Measurements from ENCODE around the gene KANSL1L.

The KANSL1L gene

DNA sequence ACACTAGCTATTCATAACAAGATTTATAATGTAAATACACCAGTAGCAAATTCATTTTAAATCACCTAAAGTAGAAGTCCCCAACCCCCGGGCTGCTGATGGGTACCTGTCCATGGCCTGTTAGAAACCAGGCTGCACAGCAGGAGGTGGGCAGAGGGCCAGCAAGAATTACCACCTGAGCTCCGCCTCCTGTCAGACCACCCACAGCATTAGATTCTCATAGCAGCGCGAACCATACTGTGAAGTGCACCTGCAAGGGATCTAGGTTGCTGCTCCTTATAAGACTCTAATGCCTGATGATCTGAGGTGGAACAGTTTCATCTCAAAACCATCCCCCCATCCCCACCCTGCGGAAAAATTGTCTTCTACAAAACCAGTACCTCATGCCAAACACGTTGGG, 71.3 kb downstream of the KANSL1L start:
- in situ Hi-C loops (cut with MboI; ENCODE audit: low pct_unique_long_range_greater_than_20kb, low sequenced_read_pairs) = no loop called here
- no peak for DNase-seq

- DNase-seq = no peak
- in situ Hi-C loops (cut with MboI; ENCODE audit: low pct_unique_long_range_greater_than_20kb, low sequenced_read_pairs) = no loop called here
These were observed 76.4 kb downstream of the KANSL1L start for GRCh38 chr2:210094787-210095186.

DNA sequence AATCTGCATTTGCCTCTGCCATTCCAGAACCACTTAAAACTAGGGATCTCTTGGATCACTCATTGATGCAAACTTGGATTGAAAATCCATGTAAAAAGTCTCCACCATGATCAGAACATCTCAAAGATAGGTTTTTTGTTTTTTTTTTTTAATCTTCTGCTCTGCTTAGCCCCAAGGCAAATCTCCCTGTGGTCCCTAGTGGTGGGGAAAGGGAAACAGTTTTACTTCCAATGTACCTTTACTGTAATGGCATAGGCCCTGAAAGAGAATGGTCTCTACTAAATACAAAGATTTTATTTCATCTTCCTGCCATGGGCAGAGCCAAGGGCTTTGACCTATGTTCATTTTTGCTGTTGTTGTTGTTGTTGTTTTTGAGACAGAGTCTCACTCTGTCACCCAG, 78.4 kb downstream of the KANSL1L start:
- no peak for DNase-seq
- in situ Hi-C loops (cut with MboI; ENCODE audit: low pct_unique_long_range_greater_than_20kb, low sequenced_read_pairs) = no loop called here

DNA sequence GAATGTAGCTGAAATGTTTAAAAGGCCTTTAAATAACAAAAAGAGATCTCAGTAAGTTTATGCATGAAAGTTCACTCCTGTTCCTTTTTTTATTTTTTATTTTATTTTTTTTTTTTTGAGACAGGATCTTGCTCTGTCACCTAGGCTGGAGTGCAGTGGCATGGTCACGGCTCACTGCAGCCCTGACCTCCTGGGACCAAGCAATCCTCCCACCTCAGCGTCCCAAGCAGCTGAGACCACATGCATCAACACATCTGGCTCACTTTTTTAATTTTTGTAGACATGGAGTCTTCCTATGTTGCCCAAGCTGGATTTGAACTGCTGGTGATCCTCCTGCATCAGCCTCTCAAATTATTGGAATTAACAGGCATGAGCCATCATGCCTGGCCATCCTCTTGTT, 84.3 kb downstream of the KANSL1L start:
- DNase-seq = no peak
- in situ Hi-C loops (cut with MboI; ENCODE audit: low pct_unique_long_range_greater_than_20kb, low sequenced_read_pairs) = no loop called here

DNA sequence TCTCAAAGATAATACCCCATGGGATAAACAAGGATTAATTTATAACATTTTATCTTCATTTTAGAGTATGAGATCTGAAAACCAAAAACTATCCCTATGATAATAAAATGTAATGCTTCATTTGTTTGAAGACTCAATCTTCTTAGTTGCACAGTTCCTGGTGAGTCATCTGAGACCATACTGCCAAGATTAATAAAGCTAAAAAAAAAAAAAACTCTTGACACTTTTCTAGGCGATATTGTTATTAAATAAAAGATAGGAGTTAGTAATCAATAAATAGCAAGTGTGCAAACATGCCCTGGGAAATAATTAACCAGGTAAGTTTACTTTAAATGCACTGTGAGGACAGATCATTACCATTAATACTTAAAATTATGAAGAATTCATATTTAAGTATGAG, 84.9 kb downstream of the KANSL1L start:
- in situ Hi-C loops (cut with MboI; ENCODE audit: low pct_unique_long_range_greater_than_20kb, low sequenced_read_pairs) = no loop called here
- no peak for DNase-seq

DNA sequence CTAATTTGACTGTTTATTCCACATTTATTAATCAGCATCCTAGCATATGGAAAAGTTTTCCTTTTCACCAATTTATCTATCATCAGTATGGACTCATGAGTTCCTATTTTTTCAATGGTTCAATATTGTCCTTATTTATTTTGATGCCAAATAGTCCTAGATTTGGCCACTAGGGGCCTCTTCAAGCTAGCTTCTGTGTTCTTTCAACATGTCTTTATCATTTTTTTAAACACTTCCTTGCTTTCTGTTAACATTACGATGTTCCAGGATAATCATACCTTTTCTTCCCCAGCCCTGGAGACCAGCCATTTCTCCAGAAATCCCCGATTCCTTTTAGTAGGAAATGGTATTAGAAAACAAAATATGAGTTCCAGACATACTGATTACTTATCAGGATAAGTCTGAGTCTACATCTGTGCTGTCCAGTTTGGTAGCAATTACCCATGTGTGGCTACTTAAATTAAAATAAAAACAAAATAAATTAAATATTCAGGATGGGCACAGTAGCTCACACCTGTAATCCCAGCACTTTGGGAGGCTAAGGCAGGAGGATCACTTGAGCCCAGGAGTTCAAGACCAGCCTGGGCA, 98.2 kb downstream of the KANSL1L start:
- DNase-seq = peak; percentile 67
- in situ Hi-C loops (cut with MboI; ENCODE audit: low pct_unique_long_range_greater_than_20kb, low sequenced_read_pairs) = no loop called here

DNA sequence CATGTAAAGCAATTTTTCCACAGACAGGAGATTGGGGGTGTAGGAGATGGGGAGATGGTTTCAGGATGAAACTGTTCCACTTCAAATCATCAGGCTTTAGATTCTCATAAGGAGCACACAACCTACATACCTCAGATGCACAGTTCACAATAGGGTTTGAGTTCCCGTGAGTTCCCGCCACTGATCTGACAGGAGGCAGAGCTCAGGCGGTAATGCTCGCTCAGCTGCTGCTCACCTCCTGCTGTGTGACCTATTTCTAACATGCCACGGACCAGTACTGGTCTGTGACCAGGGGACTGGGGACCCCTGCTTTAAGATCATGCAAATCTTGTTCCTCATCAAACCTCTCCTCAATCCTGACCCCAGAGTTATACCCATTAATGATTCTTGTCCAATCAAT, 98.7 kb downstream of the KANSL1L start:
- in situ Hi-C loops (cut with MboI; ENCODE audit: low pct_unique_long_range_greater_than_20kb, low sequenced_read_pairs) = no loop called here

DNA sequence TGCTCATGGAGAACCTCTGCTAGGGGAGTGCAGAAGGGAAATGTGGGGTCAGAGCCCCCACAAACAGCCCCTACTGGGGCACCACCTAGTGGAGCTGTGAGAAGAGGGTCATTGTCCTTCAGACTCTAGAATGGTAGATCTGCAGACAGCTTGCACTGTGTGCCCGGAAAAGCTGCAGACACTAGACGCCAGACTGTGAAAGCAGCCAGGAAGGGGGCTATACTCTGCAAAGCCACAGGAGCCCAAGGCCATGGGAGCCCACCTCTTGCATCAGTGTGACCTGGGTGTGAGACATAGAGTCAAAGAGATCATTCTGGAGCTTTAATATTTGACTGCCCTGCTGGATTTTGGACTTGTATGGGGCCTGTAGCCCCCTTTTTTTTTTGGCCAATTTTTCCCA, 107.9 kb downstream of the KANSL1L start:
- in situ Hi-C loops (cut with MboI; ENCODE audit: low pct_unique_long_range_greater_than_20kb, low sequenced_read_pairs) = no loop called here
- DNase-seq = no peak

More for the DNA sequence above, 98.7 kb downstream of the KANSL1L start:
- no peak for DNase-seq

GRCh38 chr2:210055825-210056224, 115.4 kb downstream of the KANSL1L start:
- in situ Hi-C loops (cut with MboI; ENCODE audit: low pct_unique_long_range_greater_than_20kb, low sequenced_read_pairs) = no loop called here
- DNase-seq = no peak

DNA sequence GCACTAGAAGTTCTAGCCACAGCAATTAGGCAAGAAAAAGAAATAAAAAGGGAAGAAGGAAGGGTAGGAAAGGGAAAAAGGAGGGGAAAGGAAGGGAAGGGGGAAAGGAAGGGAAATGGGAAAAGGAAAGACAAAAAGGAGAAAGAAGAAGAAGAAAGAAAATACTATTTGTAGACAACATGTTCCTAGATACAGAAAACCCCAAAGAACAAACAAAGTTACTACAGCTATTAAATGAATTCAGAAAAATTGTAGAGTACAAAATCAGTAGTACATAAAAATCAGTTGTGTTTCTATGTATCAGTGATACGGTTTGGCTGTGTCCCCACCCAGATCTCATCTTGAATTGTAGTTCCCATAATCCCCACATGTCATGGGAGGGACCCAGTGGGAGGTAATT, 116.5 kb downstream of the KANSL1L start:
- in situ Hi-C loops (cut with MboI; ENCODE audit: low pct_unique_long_range_greater_than_20kb, low sequenced_read_pairs) = no loop called here
- DNase-seq = no peak

DNA sequence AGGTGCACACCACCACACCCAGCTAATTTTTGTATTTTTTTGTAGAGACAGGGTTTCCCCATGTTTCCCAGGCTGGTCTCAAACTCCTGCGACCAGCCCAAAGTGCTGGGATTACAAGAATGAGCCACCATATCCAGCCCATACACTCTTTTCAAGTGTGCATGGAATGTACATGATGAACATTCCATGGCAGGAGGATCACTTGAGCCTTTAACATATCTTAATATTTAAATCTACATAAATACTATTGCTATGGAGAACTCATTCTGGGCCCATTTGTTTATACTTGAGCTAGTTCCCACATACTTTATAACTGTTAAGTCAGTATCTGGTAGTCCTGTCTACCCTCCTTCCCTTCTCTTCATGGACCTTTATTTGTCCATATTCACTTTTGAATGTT, 120.3 kb downstream of the KANSL1L start:
- in situ Hi-C loops (cut with MboI; ENCODE audit: low pct_unique_long_range_greater_than_20kb, low sequenced_read_pairs) = no loop called here

GRCh38 chr2:210049831-210050230, 121.4 kb downstream of the KANSL1L start:
- DNase-seq = no peak
- in situ Hi-C loops (cut with MboI; ENCODE audit: low pct_unique_long_range_greater_than_20kb, low sequenced_read_pairs) = no loop called here

More for the DNA sequence above, 120.3 kb downstream of the KANSL1L start:
- no peak for DNase-seq

GRCh38 chr2:210046851-210047500, 124.2 kb downstream of the KANSL1L start:
- in situ Hi-C loops (cut with MboI; ENCODE audit: low pct_unique_long_range_greater_than_20kb, low sequenced_read_pairs) = no loop called here
- DNase-seq = no peak

GRCh38 chr2:210038078-210038477, 133.1 kb downstream of the KANSL1L start:
- in situ Hi-C loops (cut with MboI; ENCODE audit: low pct_unique_long_range_greater_than_20kb, low sequenced_read_pairs) = no loop called here

GRCh38 chr2:210035679-210036078, 135.5 kb downstream of the KANSL1L start:
- DNase-seq = no peak
- in situ Hi-C loops (cut with MboI; ENCODE audit: low pct_unique_long_range_greater_than_20kb, low sequenced_read_pairs) = no loop called here

More at GRCh38 chr2:210038078-210038477, 133.1 kb downstream of the KANSL1L start:
- DNase-seq = no peak

GRCh38 chr2:210034087-210034683, 137.0 kb downstream of the KANSL1L start:
- no peak for DNase-seq
- in situ Hi-C loops (cut with MboI; ENCODE audit: low pct_unique_long_range_greater_than_20kb, low sequenced_read_pairs) = no loop called here

- in situ Hi-C loops (cut with MboI; ENCODE audit: low pct_unique_long_range_greater_than_20kb, low sequenced_read_pairs) = no loop called here
- DNase-seq = no peak
These were observed 143.0 kb downstream of the KANSL1L start for GRCh38 chr2:210028178-210028577.

GRCh38 chr2:210027608-210028007, 143.6 kb downstream of the KANSL1L start:
- no peak for DNase-seq
- in situ Hi-C loops (cut with MboI; ENCODE audit: low pct_unique_long_range_greater_than_20kb, low sequenced_read_pairs) = no loop called here

GRCh38 chr2:210022824-210023223, 148.4 kb downstream of the KANSL1L start:
- DNase-seq = no peak
- in situ Hi-C loops (cut with MboI; ENCODE audit: low pct_unique_long_range_greater_than_20kb, low sequenced_read_pairs) = no loop called here

DNA sequence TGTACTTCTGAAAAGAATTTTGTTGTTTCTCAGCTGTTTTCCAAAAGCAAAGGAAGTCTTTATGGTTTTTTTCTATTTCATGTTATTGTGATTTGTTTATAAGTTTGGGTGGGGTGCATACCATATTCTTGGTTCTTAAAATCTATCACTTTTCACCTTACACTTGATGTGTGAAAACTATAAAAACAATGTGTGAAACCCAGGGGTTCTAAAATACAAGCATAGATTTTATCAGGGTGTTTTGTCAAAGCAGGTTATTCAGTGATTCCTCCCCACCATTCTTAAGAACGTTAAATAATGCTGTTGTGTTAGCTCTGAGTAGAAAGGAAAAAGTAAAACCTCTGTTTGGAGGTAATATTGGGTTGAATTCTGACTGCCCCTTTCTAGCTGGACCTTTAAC, 151.1 kb downstream of the KANSL1L start:
- in situ Hi-C loops (cut with MboI; ENCODE audit: low pct_unique_long_range_greater_than_20kb, low sequenced_read_pairs) = no loop called here
- no peak for DNase-seq

- DNase-seq = no peak
- in situ Hi-C loops (cut with MboI; ENCODE audit: low pct_unique_long_range_greater_than_20kb, low sequenced_read_pairs) = no loop called here
These were observed 161.3 kb downstream of the KANSL1L start for GRCh38 chr2:210009896-210010295.

Data from KBM-7 (cell line).